K562 (cell line): ENCODE data around the gene GRIN2A. TPM values are rescaled to one million over a fixed set of nuclear protein-coding genes. Genes with fewer than 3 reads are reported as not detected.

Experiments used
- BCLAF1 ChIP-seq, 2 experiments: fragments of 450-650 bp in 1 of 2; IDR thresholded peaks; 2 replicates each; pipeline ENCODE4 v1.6.1; 2011 to 2017; ENCODE audit warnings: low read depth in 2 of 2, antibody characterized with exemption in 1 of 2, borderline replicate concordance in 1 of 2, low read length in 1 of 2, mild to moderate bottlenecking in 1 of 2, mixed read lengths in 1 of 2; ENCODE audit not compliant: control insufficient read depth in 1 of 2
- BDP1 ChIP-seq: IDR thresholded peaks from 3 replicates; pipeline ENCODE4 v1.6.1; 2011; ENCODE audit not compliant: insufficient read length, insufficient read depth
- CEBPB ChIP-seq: fragments of 450-650 bp; IDR thresholded peaks from 2 replicates; pipeline ENCODE4 v1.6.1; 2016; ENCODE audit warnings: missing genetic modification characterization, missing compliant biosample characterization
- CLOCK ChIP-seq: fragments of 250-450 bp; sonication (Bioruptor Pico); IDR thresholded peaks from 2 replicates; pipeline ENCODE4 v1.4.0; 2020; ENCODE audit warnings: mild to moderate bottlenecking, moderate library complexity, borderline replicate concordance
- CREM ChIP-seq: IDR thresholded peaks from 2 replicates; pipeline ENCODE4 v1.6.1; 2014; ENCODE audit warnings: antibody characterized with exemption, low read depth
- EGR1 ChIP-seq: fragments of 450-650 bp; conservative IDR thresholded peaks from 2 replicates; pipeline ENCODE4 v1.6.1; 2017; ENCODE audit warnings: mild to moderate bottlenecking
- ELF2 ChIP-seq: fragments of 250-450 bp; sonication (Bioruptor Pico); IDR thresholded peaks from 2 replicates; pipeline ENCODE4 v1.5.0; 2021; ENCODE audit warnings: mild to moderate bottlenecking
- ESRRA ChIP-seq: fragments of 450-650 bp; IDR thresholded peaks from 2 replicates; pipeline ENCODE4 v1.6.1; 2014; ENCODE audit warnings: low read depth, mild to moderate bottlenecking, moderate library complexity, borderline replicate concordance
- HES1 ChIP-seq: fragments of 450-650 bp; IDR thresholded peaks from 2 replicates; pipeline ENCODE4 v1.6.1; 2016; ENCODE audit warnings: low read depth, mild to moderate bottlenecking, moderate library complexity
- KLF16 ChIP-seq: IDR thresholded peaks from 2 replicates; pipeline ENCODE4 v1.6.1; 2016; ENCODE audit warnings: antibody characterized with exemption
- MTA3 ChIP-seq: fragments of 450-650 bp; formaldehyde crosslinking; IDR thresholded peaks from 2 replicates; pipeline ENCODE4 v1.6.1; 2017; ENCODE audit warnings: mild to moderate bottlenecking, borderline replicate concordance
- NELFE ChIP-seq: IDR thresholded peaks from 2 replicates; pipeline ENCODE4 v1.6.1; 2011; ENCODE audit warnings: mild to moderate bottlenecking; ENCODE audit not compliant: insufficient read depth, insufficient read length
- RBBP5 ChIP-seq: fragments of 200-600 bp; sonication (generic); IDR thresholded peaks from 2 replicates; pipeline ENCODE4 v1.6.1; 2012; ENCODE audit warnings: borderline replicate concordance, mild to moderate bottlenecking, low read length, control low read depth, inconsistent platforms; ENCODE audit not compliant: insufficient read depth, poor library complexity, severe bottlenecking
- RBM17 ChIP-seq: fragments of 200-400 bp; formaldehyde crosslinking; IDR thresholded peaks from 2 replicates; pipeline ENCODE4 v1.6.1; 2017; ENCODE audit warnings: low read depth, mild to moderate bottlenecking, low read length, borderline replicate concordance
- RNF2 ChIP-seq: sonication (generic); IDR thresholded peaks from 2 replicates; pipeline ENCODE4 v1.6.1; 2016
- SMAD3 ChIP-seq: fragments of 450-650 bp; formaldehyde crosslinking; conservative IDR thresholded peaks from 2 replicates; pipeline ENCODE4 v1.4.0; 2020; ENCODE audit warnings: mild to moderate bottlenecking
- SOX6 ChIP-seq: fragments of 450-650 bp; IDR thresholded peaks from 2 replicates; pipeline ENCODE4 v1.6.1; 2014; ENCODE audit warnings: mild to moderate bottlenecking
- TBL1XR1 ChIP-seq, 2 experiments: IDR thresholded peaks; 2 replicates each; pipeline ENCODE4 v1.6.1; 2012; ENCODE audit warnings: improper control_type of control experiment in 2 of 2, low read length in 2 of 2, mild to moderate bottlenecking in 1 of 2
- ZKSCAN8 ChIP-seq: fragments of 200-800 bp; sonication (Bioruptor generic); IDR thresholded peaks from 2 replicates; pipeline ENCODE4 v1.6.1; 2016; ENCODE audit warnings: missing genetic modification characterization, missing compliant biosample characterization
- ZNF134 ChIP-seq: fragments of 250-450 bp; sonication (Bioruptor Pico); conservative IDR thresholded peaks from 2 replicates; pipeline ENCODE4 v1.4.0; 2020
- ZNF778 ChIP-seq: fragments of 450-650 bp; formaldehyde crosslinking; IDR thresholded peaks from 2 replicates; pipeline ENCODE4 v1.4.0; 2020; ENCODE audit warnings: mild to moderate bottlenecking, moderate library complexity
- polyA plus RNA-seq, 8 experiments: library from polyadenylated mRNA; depleted of rRNA in 4 of 8; stranded (reverse) in 5 of 8; unstranded in 3 of 8; fragments of >200 nt; fragmentation: Nextera tagmentation in 2 of 8; fragmentation: Illumina TruSeq in 1 of 8; extraction: Ambion mirVana in 2 of 8; extraction: Trizol in 1 of 8; gene quantifications; 2 replicates each; pipeline versions ENCODE4 v1.2.1 to v1.2.3, GENCODE V29; 2011 to 2014; ENCODE audit warnings: inconsistent platforms in 1 of 8, missing spikeins in 1 of 8
- total RNA-seq, 7 experiments: library from RNA; depleted of rRNA in 6 of 7; stranded (reverse); fragments of >200 nt in 6 of 7; fragmentation: Illumina TruSeq in 2 of 7; extraction: Trizol in 2 of 7; gene quantifications; 2 replicates each; pipeline versions ENCODE4 v1.2.1 to v1.2.3, GENCODE V29; 2011 to 2021; ENCODE audit warnings: low replicate concordance in 1 of 7

The GRIN2A gene
- total and polyA plus RNA-seq, 9 of the 15 experiments (the other 6 are each of a cell fraction or from before 2014, with no cell fraction given) = not detected

GRCh38 chr16:9706217-9706836 is 475.9 kb downstream of the GRIN2A start (continued):
- TF ChIP-seq RBM17 = no peak
- no peak for TF ChIP-seq KLF16
- 0 out of 2 replicates have a peak, but pooled peaks have one; percentile 19 for TF ChIP-seq SOX6
- TF ChIP-seq MTA3 = no peak
- TF ChIP-seq CLOCK (CRISPR knock-in tag) = no peak
- TF ChIP-seq TBL1XR1 (IDR thresholded peaks at IDR 0.05; ENCODE audit: low read length in 2 of 2) = no peak
- no peak for TF ChIP-seq BDP1
- no peak for TF ChIP-seq ZNF134 (CRISPR knock-in tag)
- TF ChIP-seq ELF2 (CRISPR knock-in tag) = no peak
- TF ChIP-seq ZNF778 (CRISPR knock-in tag) = no peak
- TF ChIP-seq SMAD3 (CRISPR knock-in tag) = no peak
- TF ChIP-seq ZKSCAN8 (CRISPR knock-in tag) = no peak
- no peak for TF ChIP-seq CREM
- no peak for TF ChIP-seq EGR1
- 0 out of 2 replicates have a peak, but pooled peaks have one; percentile 41 for TF ChIP-seq HES1
- no peak for TF ChIP-seq CEBPB (tag)
- TF ChIP-seq NELFE = no peak
- TF ChIP-seq RBBP5 = no peak
- TF ChIP-seq ESRRA = peak; percentile 88; the same call in 1 of the 2 replicates
- TF ChIP-seq BCLAF1 (IDR thresholded peaks at IDR 0.05; ENCODE audit: borderline replicate concordance in 1 of 2, control insufficient read depth in 1 of 2, low read depth in 2 of 2, low read length in 1 of 2) = no peak
- TF ChIP-seq RNF2 = peak; percentile 67; the same call in 1 of the 2 replicates
